ENCODE data around the gene NCBP1. TPM values are rescaled to one million over a fixed set of nuclear protein-coding genes. Genes with fewer than 3 reads are reported as not detected.
"Not testable (repeated sequence)": the region's sequence is repeated elsewhere in the genome, so short reads cannot be mapped to it uniquely, and the experiment has no call there.

The NCBP1 gene
- total and polyA plus RNA-seq, 2 of the 4 experiments (the other 2 are of a cell fraction) = 17.8 to 46.4 TPM

DNA sequence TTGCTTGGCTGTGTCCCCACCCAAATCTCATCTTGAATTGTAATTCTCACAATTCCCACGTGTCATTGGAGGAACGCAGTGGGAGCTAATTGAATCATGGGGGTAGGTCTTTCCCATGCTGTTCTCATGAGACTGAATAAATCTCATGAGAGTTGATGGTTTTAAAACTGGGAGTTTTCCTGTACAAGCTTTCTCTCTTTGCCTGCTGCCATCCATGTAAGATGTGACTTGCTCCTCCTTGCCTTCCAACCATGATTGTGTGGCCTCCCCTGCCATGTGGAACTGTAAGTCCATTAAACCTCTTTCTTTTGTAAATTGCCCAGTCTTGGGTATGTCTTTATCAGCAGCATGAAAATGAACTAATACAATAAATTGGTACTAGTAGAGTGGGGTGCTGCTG is 13.6 kb upstream of the NCBP1 start:
- intact Hi-C loops (cut with micrococcal nuclease); H3K9me1 ChIP-seq (ENCODE audit: insufficient read depth, low read length); H2BK5ac ChIP-seq (ENCODE audit: low read depth, low read length, poor library complexity, severe bottlenecking); POLR2A ChIA-PET (ENCODE audit: unreplicated experiment); H3K4me3 ChIP-seq (ENCODE audit: insufficient read depth, low read depth, low read length); H2BK20ac ChIP-seq (ENCODE audit: low read depth, low read length); H2AFZ ChIP-seq (replicated peaks; ENCODE audit: low read length, poor library complexity); H3K4ac ChIP-seq (ENCODE audit: low read depth, low read length); H3K56ac ChIP-seq (ENCODE audit: extremely low read depth, insufficient read depth, low read length); H3K79me1 ChIP-seq (ENCODE audit: low read depth in 1 of 2, low read length in 2 of 2); BruUV-seq (replicated peaks); H2BK120ac ChIP-seq (ENCODE audit: low read depth, low read length); H3K27ac ChIP-seq (ENCODE audit: insufficient read depth, low read length); H4K91ac ChIP-seq (ENCODE audit: insufficient read depth, low read depth, low read length); dilution Hi-C loops (cut with HindIII; ENCODE audit: low sequenced_read_pairs, unreplicated experiment); H4K8ac ChIP-seq (ENCODE audit: low read depth in 2 of 2, low read length in 2 of 2); H2AK9ac ChIP-seq (replicated peaks; ENCODE audit: low read depth, low read length, poor library complexity); H2AK5ac ChIP-seq (ENCODE audit: low read depth, low read length); CTCF ChIA-PET; H3K9me3 ChIP-seq (ENCODE audit: control insufficient read depth, insufficient read depth, low read length); H3K14ac ChIP-seq (replicated peaks; ENCODE audit: low read depth, low read length); H2BK15ac ChIP-seq (ENCODE audit: low read depth, low read length); H3K18ac ChIP-seq (ENCODE audit: low read depth, low read length); H3K9ac ChIP-seq (ENCODE audit: low read depth, low read length); H3K4me1 ChIP-seq (ENCODE audit: control insufficient read depth, insufficient read depth, low read length); H3K23ac ChIP-seq (ENCODE audit: low read depth, low read length); ATAC-seq (ENCODE audit: low read depth); DNase-seq; H3K4me2 ChIP-seq (ENCODE audit: low read depth, low read length); in situ Hi-C loops (cut with MboI; ENCODE audit: low sequenced_read_pairs); H4K20me1 ChIP-seq (ENCODE audit: insufficient read depth, low read length); H4K5ac ChIP-seq (ENCODE audit: low read depth, low read length); H3K27me3 ChIP-seq (ENCODE audit: control insufficient read depth, insufficient read depth, low read length): not testable (repeated sequence)
- peaks cover 17% of the 10 kb centered on the region for H3K36me3 ChIP-seq (ENCODE audit: control insufficient read depth, insufficient read depth, low read length)
- no CpG with 5 or more reads among the region's 2 CpGs for WGBS, 2 experiments (ENCODE audit: extremely low coverage in 2 of 2, insufficient read length in 1 of 2)

DNA sequence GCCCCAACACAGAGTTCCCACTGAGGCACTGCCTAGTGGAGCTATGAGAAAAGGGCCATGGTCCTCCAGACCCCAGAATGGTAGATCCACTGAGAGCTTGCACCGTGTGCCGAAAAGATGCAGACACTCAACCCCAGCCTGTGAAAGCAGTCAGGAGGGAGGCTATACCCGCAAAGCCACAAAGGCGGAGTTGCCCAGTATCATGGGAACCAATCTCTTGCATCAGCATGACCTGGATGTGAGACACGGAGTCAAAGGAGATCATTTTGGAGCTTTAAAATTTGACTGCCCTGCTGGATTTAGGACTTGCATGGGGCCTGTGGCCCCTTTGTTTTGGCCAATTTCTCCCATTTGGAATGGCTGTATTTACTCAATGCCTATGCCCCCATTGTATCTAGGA is 11.1 kb upstream of the NCBP1 start:
- dilution Hi-C loops (cut with HindIII; ENCODE audit: low sequenced_read_pairs, unreplicated experiment); H4K91ac ChIP-seq (ENCODE audit: insufficient read depth, low read depth, low read length); H4K5ac ChIP-seq (ENCODE audit: low read depth, low read length); H3K56ac ChIP-seq (ENCODE audit: extremely low read depth, insufficient read depth, low read length); DNase-seq; H4K8ac ChIP-seq (ENCODE audit: low read depth in 2 of 2, low read length in 2 of 2); CTCF ChIA-PET; H3K4me2 ChIP-seq (ENCODE audit: low read depth, low read length); ATAC-seq (ENCODE audit: low read depth); H2BK5ac ChIP-seq (ENCODE audit: low read depth, low read length, poor library complexity, severe bottlenecking); H3K9ac ChIP-seq (ENCODE audit: low read depth, low read length); H2AK5ac ChIP-seq (ENCODE audit: low read depth, low read length); BruUV-seq (replicated peaks); H2BK15ac ChIP-seq (ENCODE audit: low read depth, low read length); intact Hi-C loops (cut with micrococcal nuclease); H3K4me1 ChIP-seq (ENCODE audit: control insufficient read depth, insufficient read depth, low read length); H3K9me1 ChIP-seq (ENCODE audit: insufficient read depth, low read length); H2AK9ac ChIP-seq (replicated peaks; ENCODE audit: low read depth, low read length, poor library complexity); POLR2A ChIA-PET (ENCODE audit: unreplicated experiment); H3K27ac ChIP-seq (ENCODE audit: insufficient read depth, low read length); H3K9me3 ChIP-seq (ENCODE audit: control insufficient read depth, insufficient read depth, low read length); in situ Hi-C loops (cut with MboI; ENCODE audit: low sequenced_read_pairs); H2AFZ ChIP-seq (replicated peaks; ENCODE audit: low read length, poor library complexity); H3K4me3 ChIP-seq (ENCODE audit: insufficient read depth, low read depth, low read length); H2BK120ac ChIP-seq (ENCODE audit: low read depth, low read length); H3K23ac ChIP-seq (ENCODE audit: low read depth, low read length); H3K4ac ChIP-seq (ENCODE audit: low read depth, low read length); H3K27me3 ChIP-seq (ENCODE audit: control insufficient read depth, insufficient read depth, low read length); H3K14ac ChIP-seq (replicated peaks; ENCODE audit: low read depth, low read length); H2BK20ac ChIP-seq (ENCODE audit: low read depth, low read length); H3K18ac ChIP-seq (ENCODE audit: low read depth, low read length); H4K20me1 ChIP-seq (ENCODE audit: insufficient read depth, low read length): not testable (repeated sequence)
- WGBS, 2 experiments (ENCODE audit: extremely low coverage in 2 of 2, insufficient read length in 1 of 2) = 100% methylated on average over 1 of the region's 5 CpGs; no CpG with 5 or more reads in 1 of the 2 experiments
- peaks cover 10 to 16% of the 10 kb centered on the region in 2 experiments; a peak in 3 of 4 replicates for H3K79me1 ChIP-seq (ENCODE audit: low read depth in 1 of 2, low read length in 2 of 2)
- peaks cover 18% of the 10 kb centered on the region for H3K36me3 ChIP-seq (ENCODE audit: control insufficient read depth, insufficient read depth, low read length)
